HEK293 (cell line): ENCODE data around the gene DIS3L2.
"Not testable (repeated sequence)": the region's sequence is repeated elsewhere in the genome, so short reads cannot be mapped to it uniquely, and the experiment has no call there.

Experiments used
- BCL11A ChIP-seq: fragments of 450-650 bp; formaldehyde crosslinking; IDR thresholded peaks from 2 replicates; pipeline ENCODE4 v1.5.1; 2016; ENCODE audit warnings: low read depth, missing biosample characterization, missing genetic modification characterization
- YY1 ChIP-seq: fragments of 450-650 bp; formaldehyde crosslinking; IDR thresholded peaks from 2 replicates; pipeline ENCODE4 v1.5.1; 2018; ENCODE audit warnings: missing biosample characterization, missing genetic modification characterization
- ZNF133 ChIP-seq: fragments of 450-650 bp; formaldehyde crosslinking; IDR thresholded peaks from 2 replicates; pipeline ENCODE4 v1.5.1; 2016; ENCODE audit warnings: missing biosample characterization, missing genetic modification characterization
- ZNF214 ChIP-seq: fragments of 450-650 bp; formaldehyde crosslinking; IDR thresholded peaks from 2 replicates; pipeline ENCODE4 v1.5.1; 2017; ENCODE audit warnings: missing biosample characterization, mild to moderate bottlenecking, missing genetic modification characterization, borderline replicate concordance
- ZNF555 ChIP-seq: fragments of 450-650 bp; formaldehyde crosslinking; conservative IDR thresholded peaks from 2 replicates; pipeline ENCODE4 v1.5.1; 2017; ENCODE audit warnings: missing biosample characterization, mild to moderate bottlenecking, missing genetic modification characterization, inconsistent platforms
- ZNF626 ChIP-seq: fragments of 450-650 bp; sonication (Bioruptor Pico); formaldehyde crosslinking; IDR thresholded peaks from 2 replicates; pipeline ENCODE4 v1.5.1; 2018; ENCODE audit warnings: missing biosample characterization, missing genetic modification characterization, inconsistent platforms
- TF ChIP-seq, protein P1 (sequence below): fragments of 450-650 bp; formaldehyde crosslinking; IDR thresholded peaks from 2 replicates; pipeline ENCODE4 v1.5.1; 2016; ENCODE audit warnings: missing biosample characterization, missing genetic modification characterization

DNA sequence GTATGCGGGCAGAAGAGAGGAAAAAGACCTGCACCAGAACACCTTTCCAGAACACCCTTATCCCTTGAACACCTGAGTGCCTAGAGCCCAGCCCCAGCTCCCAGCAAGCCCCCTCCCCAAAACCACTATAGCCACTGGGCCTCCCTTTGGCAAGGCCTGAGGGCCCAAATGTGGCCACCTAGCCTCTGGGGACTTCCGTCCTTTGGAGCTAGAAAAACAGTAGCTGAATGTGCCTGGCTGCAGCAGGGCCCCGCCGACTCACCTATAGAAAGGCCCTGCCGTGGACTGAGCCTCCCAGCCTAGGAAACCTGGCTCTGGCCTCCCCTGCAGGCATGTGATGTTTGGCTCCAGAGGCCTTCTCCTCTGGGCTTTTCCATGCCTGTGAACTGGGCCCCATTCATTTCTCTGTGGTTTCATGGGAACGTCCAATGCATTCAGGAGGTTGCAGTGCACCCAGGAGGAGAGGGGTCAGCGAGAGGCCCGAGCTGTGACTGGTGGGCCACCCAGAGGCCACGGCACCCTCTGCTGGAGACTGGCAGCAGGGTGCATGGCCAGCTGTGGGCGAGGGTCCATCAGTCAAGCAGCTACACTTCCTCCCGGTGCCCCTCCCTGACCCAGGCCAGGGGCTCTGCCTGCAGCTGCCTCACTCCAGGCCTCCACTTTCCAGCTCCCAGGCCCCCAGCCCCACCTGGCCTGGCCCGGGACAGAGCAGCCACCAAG, 401.7 kb downstream of the DIS3L2 start:
- not testable (repeated sequence) for TF ChIP-seq ZNF626 (tag by site-specific recombination); ZNF555; BCL11A (tag by site-specific recombination); YY1 (tag by site-specific recombination); ZNF214 (tag by site-specific recombination); ZNF133 (tag by site-specific recombination)
- TF ChIP-seq, protein P1, sequence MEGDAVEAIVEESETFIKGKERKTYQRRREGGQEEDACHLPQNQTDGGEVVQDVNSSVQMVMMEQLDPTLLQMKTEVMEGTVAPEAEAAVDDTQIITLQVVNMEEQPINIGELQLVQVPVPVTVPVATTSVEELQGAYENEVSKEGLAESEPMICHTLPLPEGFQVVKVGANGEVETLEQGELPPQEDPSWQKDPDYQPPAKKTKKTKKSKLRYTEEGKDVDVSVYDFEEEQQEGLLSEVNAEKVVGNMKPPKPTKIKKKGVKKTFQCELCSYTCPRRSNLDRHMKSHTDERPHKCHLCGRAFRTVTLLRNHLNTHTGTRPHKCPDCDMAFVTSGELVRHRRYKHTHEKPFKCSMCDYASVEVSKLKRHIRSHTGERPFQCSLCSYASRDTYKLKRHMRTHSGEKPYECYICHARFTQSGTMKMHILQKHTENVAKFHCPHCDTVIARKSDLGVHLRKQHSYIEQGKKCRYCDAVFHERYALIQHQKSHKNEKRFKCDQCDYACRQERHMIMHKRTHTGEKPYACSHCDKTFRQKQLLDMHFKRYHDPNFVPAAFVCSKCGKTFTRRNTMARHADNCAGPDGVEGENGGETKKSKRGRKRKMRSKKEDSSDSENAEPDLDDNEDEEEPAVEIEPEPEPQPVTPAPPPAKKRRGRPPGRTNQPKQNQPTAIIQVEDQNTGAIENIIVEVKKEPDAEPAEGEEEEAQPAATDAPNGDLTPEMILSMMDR (tag by site-specific recombination) = not testable (repeated sequence)
